ENCODE measurements around the gene NTF3.

Gene NTF3

GRCh38 chr12:5409619-5410018, 22.3 kb upstream of the NTF3 start:
- TF ChIP-seq CTCF (IDR thresholded peaks at IDR 0.05; ENCODE audit: borderline replicate concordance, insufficient read depth, low read depth, low read length): no peak
- H3K4me3 ChIP-seq (ENCODE audit: low read depth, low read length): no peak overlapping the region

GRCh38 chr12:5416571-5416970, 15.3 kb upstream of the NTF3 start:
- TF ChIP-seq CTCF (IDR thresholded peaks at IDR 0.05; ENCODE audit: borderline replicate concordance, insufficient read depth, low read depth, low read length): no peak

GRCh38 chr12:5417500-5417899, 14.4 kb upstream of the NTF3 start:
- H3K4me3 ChIP-seq (ENCODE audit: low read depth, low read length): no peak overlapping the region
- TF ChIP-seq CTCF (IDR thresholded peaks at IDR 0.05; ENCODE audit: borderline replicate concordance, insufficient read depth, low read depth, low read length): no peak

More at GRCh38 chr12:5416571-5416970, 15.3 kb upstream of the NTF3 start:
- H3K4me3 ChIP-seq (ENCODE audit: low read depth, low read length): no peak overlapping the region

- TF ChIP-seq CTCF (IDR thresholded peaks at IDR 0.05; ENCODE audit: borderline replicate concordance, insufficient read depth, low read depth, low read length): 0 out of 2 replicates have a peak, but pooled peaks have one; percentile 4
- no peak overlapping the region for H3K4me3 ChIP-seq (ENCODE audit: low read depth, low read length)
Measured at GRCh38 chr12:5428332-5429221, 3.3 kb upstream of the NTF3 start.

GRCh38 chr12:5429741-5430557, 2.0 kb upstream of the NTF3 start:
- H3K4me3 ChIP-seq (ENCODE audit: low read depth, low read length): no peak overlapping the region
- no peak for TF ChIP-seq CTCF (IDR thresholded peaks at IDR 0.05; ENCODE audit: borderline replicate concordance, insufficient read depth, low read depth, low read length)

- H3K4me3 ChIP-seq (ENCODE audit: low read depth, low read length): no peak overlapping the region
- no peak for TF ChIP-seq CTCF (IDR thresholded peaks at IDR 0.05; ENCODE audit: borderline replicate concordance, insufficient read depth, low read depth, low read length)
Measured at GRCh38 chr12:5430641-5431603, 986 bp upstream of the NTF3 start.

Measured in GM12875 (cell line).